ENCODE measurements around the gene GNG12. TPM values are rescaled to one million over a fixed set of nuclear protein-coding genes. Genes with fewer than 3 reads are reported as not detected.

Gene GNG12
- total RNA-seq, 1 experiment from 2014 or later = 12.5 TPM

DNA sequence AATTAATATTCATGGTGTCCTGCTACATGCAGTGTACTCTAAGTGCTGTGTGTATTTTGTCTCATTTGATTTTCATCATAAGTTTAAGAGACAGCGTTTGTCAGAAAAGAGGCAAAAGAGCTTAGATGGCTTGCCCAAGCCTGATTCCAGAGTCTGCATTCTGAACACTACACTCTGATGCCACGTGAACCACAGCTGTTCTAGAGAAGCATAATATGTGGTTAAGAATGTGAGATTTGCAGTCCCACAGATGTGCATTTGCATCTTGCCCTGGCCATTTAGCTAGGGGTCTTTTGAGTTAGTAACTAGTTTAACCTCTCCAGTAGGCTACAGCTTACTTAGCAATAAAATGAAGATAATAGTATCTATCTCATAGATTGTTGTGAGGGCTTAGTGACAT lies 157.5 kb downstream of the GNG12 start:
- no peaks in the 10 kb centered on the region for H3K9me3 Mint-ChIP-seq (ENCODE audit: unreplicated experiment)
- no peak overlapping the region for H3K4me3 Mint-ChIP-seq (ENCODE audit: unreplicated experiment)
- Histone ChIP-seq H3K27me3 (replicated peaks; ENCODE audit: control insufficient read depth, insufficient read depth, low read length) (no peaks in the 10 kb centered on the region), H3K36me3 (ENCODE audit: control insufficient read depth, insufficient read depth, low read length) (no peaks in the 10 kb centered on the region), H3K9me3 (no peaks in the 10 kb centered on the region), H3K4me1 (no peaks in the 10 kb centered on the region), H3K4me3 (ENCODE audit: low read depth, low read length) (no peak overlapping the region)
- POLR2A ChIA-PET = interaction anchor here (1.1 kb wide), 1 partner anchor 9 kb away, joined by 3 read pairs; no protein-coding TSS in a partner anchor
- DNase-seq = no peak
- H3K27ac Mint-ChIP-seq (ENCODE audit: unreplicated experiment) = no peak overlapping the region
- CTCF ChIA-PET = interaction anchor here (0.6 kb wide), 1 partner anchor 9 kb away, joined by 3 read pairs; the partner anchor contains the start of gene GADD45A
- intact Hi-C loops (cut with micrococcal nuclease; ENCODE audit: unreplicated experiment) = no loop called here
- no peaks in the 10 kb centered on the region for H3K36me3 Mint-ChIP-seq (ENCODE audit: insufficient read depth, unreplicated experiment)
- BruUV-seq (replicated peaks) = no TSS peak
- H3K4me1 Mint-ChIP-seq (ENCODE audit: low read depth, unreplicated experiment) = no peaks in the 10 kb centered on the region
- H3K27me3 Mint-ChIP-seq (ENCODE audit: insufficient read depth, unreplicated experiment) = no peaks in the 10 kb centered on the region
- TF ChIP-seq, protein P1, sequence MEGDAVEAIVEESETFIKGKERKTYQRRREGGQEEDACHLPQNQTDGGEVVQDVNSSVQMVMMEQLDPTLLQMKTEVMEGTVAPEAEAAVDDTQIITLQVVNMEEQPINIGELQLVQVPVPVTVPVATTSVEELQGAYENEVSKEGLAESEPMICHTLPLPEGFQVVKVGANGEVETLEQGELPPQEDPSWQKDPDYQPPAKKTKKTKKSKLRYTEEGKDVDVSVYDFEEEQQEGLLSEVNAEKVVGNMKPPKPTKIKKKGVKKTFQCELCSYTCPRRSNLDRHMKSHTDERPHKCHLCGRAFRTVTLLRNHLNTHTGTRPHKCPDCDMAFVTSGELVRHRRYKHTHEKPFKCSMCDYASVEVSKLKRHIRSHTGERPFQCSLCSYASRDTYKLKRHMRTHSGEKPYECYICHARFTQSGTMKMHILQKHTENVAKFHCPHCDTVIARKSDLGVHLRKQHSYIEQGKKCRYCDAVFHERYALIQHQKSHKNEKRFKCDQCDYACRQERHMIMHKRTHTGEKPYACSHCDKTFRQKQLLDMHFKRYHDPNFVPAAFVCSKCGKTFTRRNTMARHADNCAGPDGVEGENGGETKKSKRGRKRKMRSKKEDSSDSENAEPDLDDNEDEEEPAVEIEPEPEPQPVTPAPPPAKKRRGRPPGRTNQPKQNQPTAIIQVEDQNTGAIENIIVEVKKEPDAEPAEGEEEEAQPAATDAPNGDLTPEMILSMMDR (IDR thresholded peaks at IDR 0.05; ENCODE audit: insufficient read depth in 1 of 2, low read depth in 1 of 2, low read length in 1 of 2, severe bottlenecking in 1 of 2, unreplicated experiment in 1 of 2) = no peak

DNA sequence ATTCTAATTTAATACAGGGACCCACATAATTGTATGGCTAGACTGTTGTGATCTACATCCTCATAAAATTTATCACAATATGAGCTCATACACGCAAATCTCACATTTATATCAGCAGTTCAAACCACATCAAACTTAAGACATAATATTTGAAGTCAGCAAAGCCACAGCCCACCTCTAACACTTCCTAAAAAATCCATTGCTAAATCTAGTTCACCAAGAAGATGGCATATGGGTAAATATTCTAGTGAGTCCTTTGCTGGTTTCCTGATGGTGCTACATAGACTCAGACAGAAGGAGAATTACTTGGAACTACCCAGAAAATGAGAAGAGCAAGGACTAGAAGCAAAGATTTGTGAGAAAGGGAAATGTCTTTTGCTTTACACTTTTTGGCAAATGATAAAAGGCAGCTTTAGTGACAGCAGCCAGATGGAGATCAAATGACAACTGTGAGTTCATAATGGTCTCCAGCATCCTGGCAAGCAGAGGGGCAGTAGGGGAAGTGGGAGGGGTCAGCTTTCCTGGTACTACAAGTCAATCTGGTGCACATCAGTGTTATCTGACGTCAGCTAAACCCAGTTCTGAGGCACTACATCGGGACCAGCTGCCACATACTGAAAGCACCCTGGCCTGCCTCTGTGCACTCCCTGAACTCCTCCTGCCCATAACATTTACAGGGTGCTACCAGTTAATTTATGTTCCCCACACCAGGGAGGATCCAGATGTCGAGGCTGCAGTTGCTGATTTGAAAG lies 158.8 kb downstream of the GNG12 start:
- CTCF ChIA-PET = interaction anchor here (0.6 kb wide), 1 partner anchor 15 kb away, joined by 5 read pairs; no protein-coding TSS in a partner anchor
- intact Hi-C loops (cut with micrococcal nuclease; ENCODE audit: unreplicated experiment) = no loop called here
- Histone ChIP-seq H3K9me3 (no peaks in the 10 kb centered on the region), H3K4me3 (ENCODE audit: low read depth, low read length) (no peak overlapping the region), H3K4me1 (no peaks in the 10 kb centered on the region), H3K36me3 (ENCODE audit: control insufficient read depth, insufficient read depth, low read length) (no peaks in the 10 kb centered on the region), H3K27me3 (replicated peaks; ENCODE audit: control insufficient read depth, insufficient read depth, low read length) (no peaks in the 10 kb centered on the region)
- Mint-ChIP-seq H3K4me1 (ENCODE audit: low read depth, unreplicated experiment) (no peaks in the 10 kb centered on the region), H3K4me3 (ENCODE audit: unreplicated experiment) (no peak overlapping the region), H3K9me3 (ENCODE audit: unreplicated experiment) (no peaks in the 10 kb centered on the region), H3K27ac (ENCODE audit: unreplicated experiment) (no peak overlapping the region), H3K27me3 (ENCODE audit: insufficient read depth, unreplicated experiment) (no peaks in the 10 kb centered on the region), H3K36me3 (ENCODE audit: insufficient read depth, unreplicated experiment) (no peaks in the 10 kb centered on the region)
- DNase-seq = no peak
- POLR2A ChIA-PET = no interaction called here
- no TSS peak for BruUV-seq (replicated peaks)
- TF ChIP-seq, protein P1 (IDR thresholded peaks at IDR 0.05; ENCODE audit: insufficient read depth in 1 of 2, low read depth in 1 of 2, low read length in 1 of 2, severe bottlenecking in 1 of 2, unreplicated experiment in 1 of 2) = no peak

DNA sequence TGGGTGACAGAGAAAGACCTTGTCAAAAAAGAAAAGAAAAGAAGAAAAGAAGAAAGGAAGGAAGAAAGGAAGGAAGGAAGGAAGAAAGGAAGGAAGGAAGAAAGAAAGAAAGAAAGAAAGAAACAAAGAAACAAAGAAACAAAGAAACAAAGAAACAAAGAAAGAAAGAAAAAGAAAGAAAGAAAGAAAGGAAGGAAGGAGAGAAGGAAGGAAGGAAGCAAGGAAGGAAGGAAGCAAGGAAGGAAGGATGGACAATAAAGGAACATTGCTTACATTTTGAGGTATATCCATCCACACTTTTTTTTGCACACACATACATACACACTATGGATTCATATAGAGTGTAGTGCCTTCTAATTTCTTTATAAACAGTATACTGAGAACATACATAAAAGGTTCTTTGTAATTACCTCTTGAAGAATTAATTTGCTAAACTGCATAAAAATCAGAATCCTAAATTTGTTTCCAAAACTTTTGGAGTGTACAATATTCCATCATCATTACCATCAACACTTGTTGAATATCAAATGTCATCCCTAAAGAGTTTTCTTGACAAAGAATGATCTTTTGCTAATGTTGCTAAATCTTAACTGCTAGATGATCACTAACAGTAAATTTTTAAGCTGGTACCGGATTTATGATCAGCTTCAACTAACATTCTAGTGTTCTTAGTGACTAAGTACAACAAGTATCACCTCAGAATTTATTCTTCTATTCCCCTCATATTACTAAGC lies 159.6 kb downstream of the GNG12 start:
- ChIA-PET POLR2A (no interaction called here), CTCF (no interaction called here)
- H3K27me3 Mint-ChIP-seq (ENCODE audit: insufficient read depth, unreplicated experiment) = no peaks in the 10 kb centered on the region
- DNase-seq = no peak
- no peaks in the 10 kb centered on the region for H3K36me3 Mint-ChIP-seq (ENCODE audit: insufficient read depth, unreplicated experiment)
- peaks cover 5% of the 10 kb centered on the region for H3K4me1 Mint-ChIP-seq (ENCODE audit: low read depth, unreplicated experiment)
- TF ChIP-seq, protein P1 (IDR thresholded peaks at IDR 0.05; ENCODE audit: insufficient read depth in 1 of 2, low read depth in 1 of 2, low read length in 1 of 2, severe bottlenecking in 1 of 2, unreplicated experiment in 1 of 2) = no peak
- H3K9me3 Mint-ChIP-seq (ENCODE audit: unreplicated experiment) = no peaks in the 10 kb centered on the region
- H3K4me1 ChIP-seq = peaks cover 4% of the 10 kb centered on the region; the same call in 1 of the 2 replicates
- intact Hi-C loops (cut with micrococcal nuclease; ENCODE audit: unreplicated experiment) = no loop called here
- no TSS peak for BruUV-seq (replicated peaks)
- H3K27me3 ChIP-seq (replicated peaks; ENCODE audit: control insufficient read depth, insufficient read depth, low read length) = no peaks in the 10 kb centered on the region
- H3K4me3 Mint-ChIP-seq (ENCODE audit: unreplicated experiment) = no peak overlapping the region
- H3K4me3 ChIP-seq (ENCODE audit: low read depth, low read length) = no peak overlapping the region
- no peak overlapping the region for H3K27ac Mint-ChIP-seq (ENCODE audit: unreplicated experiment)
- no peaks in the 10 kb centered on the region for H3K9me3 ChIP-seq
- H3K36me3 ChIP-seq (ENCODE audit: control insufficient read depth, insufficient read depth, low read length) = no peaks in the 10 kb centered on the region
